HG02642 (cell line): ENCODE results near the gene PGP.
"Not testable (repeated sequence)": the region's sequence is repeated elsewhere in the genome, so short reads cannot be mapped to it uniquely, and the experiment has no call there.

Experiments used
- ATAC-seq: cut with Tn5 transposase; IDR thresholded peaks from one replicate; pipeline ENCODE4 v1.9.1; 2021; ENCODE audit warnings: mild to moderate bottlenecking; ENCODE audit not compliant: unreplicated experiment, poor library complexity

Gene PGP

GRCh38 chr16:2204416-2205103, 10.1 kb downstream of the PGP start:
- no peak for ATAC-seq

- ATAC-seq = not testable (repeated sequence)
Observed at GRCh38 chr16:2203119-2203688, 11.4 kb downstream of the PGP start.

GRCh38 chr16:2200313-2200712, 14.3 kb downstream of the PGP start:
- ATAC-seq = no peak

GRCh38 chr16:2199621-2200139, 15.0 kb downstream of the PGP start:
- ATAC-seq = no peak

- ATAC-seq = no peak
Observed at GRCh38 chr16:2199095-2199494, 15.5 kb downstream of the PGP start.

GRCh38 chr16:2198283-2198682, 16.4 kb downstream of the PGP start:
- no peak for ATAC-seq

- ATAC-seq = no peak
Observed at GRCh38 chr16:2197765-2198164, 16.9 kb downstream of the PGP start.

- ATAC-seq = no peak
Observed at GRCh38 chr16:2196981-2197511, 17.6 kb downstream of the PGP start.

GRCh38 chr16:2196162-2196980, 18.3 kb downstream of the PGP start, which contains the start of gene CASKIN1:
CASKIN1 (minus strand) TSS chr16:2196605; CDS start chr16:2196432, 173 bp downstream.
- ATAC-seq = no peak

- no peak for ATAC-seq
Observed at GRCh38 chr16:2195322-2196161, 19.1 kb downstream of the PGP start.

GRCh38 chr16:2194852-2195321, 19.8 kb downstream of the PGP start:
- no peak for ATAC-seq

GRCh38 chr16:2194166-2194834, 20.3 kb downstream of the PGP start:
- no peak for ATAC-seq

- no peak for ATAC-seq
Observed at GRCh38 chr16:2191446-2191706, 23.3 kb downstream of the PGP start.

- ATAC-seq = no peak
Observed at GRCh38 chr16:2190659-2191445, 23.8 kb downstream of the PGP start.

- ATAC-seq = no peak
Observed at GRCh38 chr16:2190002-2190658, 24.5 kb downstream of the PGP start.

- no peak for ATAC-seq
Observed at GRCh38 chr16:2189252-2189893, 25.3 kb downstream of the PGP start.

- ATAC-seq = no peak
Observed at GRCh38 chr16:2188395-2188794, 26.2 kb downstream of the PGP start.

- no peak for ATAC-seq
Observed at GRCh38 chr16:2187212-2187611, 27.4 kb downstream of the PGP start.
